Measurements from ENCODE around the gene LARP4B. TPM values are rescaled to one million over a fixed set of nuclear protein-coding genes. Genes with fewer than 3 reads are reported as not detected.

LARP4B gene
- total RNA-seq, 2 experiments from 2014 or later = 64.8 to 143 TPM

DNA sequence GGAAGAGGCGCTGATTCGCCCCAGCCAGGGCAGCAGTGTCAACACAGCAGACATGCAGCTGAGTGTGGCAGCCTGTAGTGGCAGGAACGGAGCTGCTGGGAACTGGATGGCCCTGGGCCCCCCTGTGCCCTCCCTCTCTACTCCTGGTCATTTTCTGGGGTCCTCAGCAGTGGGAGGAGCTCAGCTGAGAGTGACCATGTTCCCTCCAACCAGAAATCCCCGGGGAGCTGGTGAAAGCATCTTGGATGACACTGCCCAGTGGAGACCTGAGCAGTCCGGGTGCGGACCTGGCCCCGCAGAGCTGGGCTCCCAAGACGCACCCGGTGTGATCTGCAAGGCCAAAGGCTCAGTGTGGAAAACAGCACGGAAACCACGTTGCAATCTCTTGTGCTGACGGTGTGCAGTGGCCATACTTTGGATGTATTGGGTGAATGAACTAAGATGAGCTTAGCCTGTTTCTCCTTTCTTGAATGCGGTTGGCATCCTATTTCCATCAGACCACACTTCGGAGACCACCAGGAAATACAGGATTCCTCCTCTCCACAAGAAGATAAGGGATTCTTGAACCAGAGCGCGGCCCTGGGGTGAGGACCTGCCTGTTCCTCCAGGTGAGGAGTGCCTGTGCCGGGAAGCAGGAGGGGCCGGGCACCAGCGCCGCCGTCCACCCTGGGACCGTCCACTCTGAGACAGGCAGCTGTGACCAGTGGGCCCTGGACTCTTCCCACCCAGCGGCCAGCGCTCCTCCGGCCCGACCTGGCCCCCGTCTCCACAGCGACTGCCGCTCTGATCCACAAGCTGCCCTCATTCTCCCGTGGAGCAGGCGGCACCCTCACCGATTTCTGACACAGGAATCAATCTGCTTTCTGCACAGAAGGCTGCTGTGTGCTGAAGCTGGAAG, 148.5 kb downstream of the LARP4B start:
- no peak overlapping the region for H2AFZ ChIP-seq (ENCODE audit: low read length)
- no peaks in the 10 kb centered on the region for H3K36me3 ChIP-seq (ENCODE audit: insufficient read depth, low read length)
- BruUV-seq (replicated peaks) = no TSS peak
- ChIA-PET POLR2A (no interaction called here), CTCF (ENCODE audit: unreplicated experiment) (no interaction called here)
- no peak overlapping the region for H3K4me2 ChIP-seq (ENCODE audit: low read length)
- no peaks in the 10 kb centered on the region for H3K4me1 ChIP-seq (ENCODE audit: insufficient read depth, low read length, poor library complexity, severe bottlenecking)
- no peaks in the 10 kb centered on the region for H3K9me2 ChIP-seq (ENCODE audit: insufficient read depth, low read length)
- intact Hi-C loops (cut with micrococcal nuclease; ENCODE audit: unreplicated experiment) = no loop called here
- no peaks in the 10 kb centered on the region for H3K9me3 ChIP-seq (ENCODE audit: low read length)
- H4K20me1 ChIP-seq (ENCODE audit: insufficient read depth, low read length) = no peaks in the 10 kb centered on the region
- no peak for DNase-seq (ENCODE audit: low spot score)
- no peak overlapping the region for H3K27ac ChIP-seq (ENCODE audit: low read depth, low read length, poor library complexity, severe bottlenecking)
- no peak overlapping the region for H3K4me3 ChIP-seq (ENCODE audit: low read depth, low read length, poor library complexity, severe bottlenecking)
- no peak for TF ChIP-seq EZH2phosphoT487 (IDR thresholded peaks at IDR 0.05; ENCODE audit: borderline replicate concordance, low read depth, low read length)
- TF ChIP-seq, protein P1, sequence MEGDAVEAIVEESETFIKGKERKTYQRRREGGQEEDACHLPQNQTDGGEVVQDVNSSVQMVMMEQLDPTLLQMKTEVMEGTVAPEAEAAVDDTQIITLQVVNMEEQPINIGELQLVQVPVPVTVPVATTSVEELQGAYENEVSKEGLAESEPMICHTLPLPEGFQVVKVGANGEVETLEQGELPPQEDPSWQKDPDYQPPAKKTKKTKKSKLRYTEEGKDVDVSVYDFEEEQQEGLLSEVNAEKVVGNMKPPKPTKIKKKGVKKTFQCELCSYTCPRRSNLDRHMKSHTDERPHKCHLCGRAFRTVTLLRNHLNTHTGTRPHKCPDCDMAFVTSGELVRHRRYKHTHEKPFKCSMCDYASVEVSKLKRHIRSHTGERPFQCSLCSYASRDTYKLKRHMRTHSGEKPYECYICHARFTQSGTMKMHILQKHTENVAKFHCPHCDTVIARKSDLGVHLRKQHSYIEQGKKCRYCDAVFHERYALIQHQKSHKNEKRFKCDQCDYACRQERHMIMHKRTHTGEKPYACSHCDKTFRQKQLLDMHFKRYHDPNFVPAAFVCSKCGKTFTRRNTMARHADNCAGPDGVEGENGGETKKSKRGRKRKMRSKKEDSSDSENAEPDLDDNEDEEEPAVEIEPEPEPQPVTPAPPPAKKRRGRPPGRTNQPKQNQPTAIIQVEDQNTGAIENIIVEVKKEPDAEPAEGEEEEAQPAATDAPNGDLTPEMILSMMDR (conservative IDR thresholded peaks at IDR 0.05; ENCODE audit: low read length) = no peak
- H3K79me2 ChIP-seq (ENCODE audit: insufficient read depth, low read depth, low read length) = no peaks in the 10 kb centered on the region

DNA sequence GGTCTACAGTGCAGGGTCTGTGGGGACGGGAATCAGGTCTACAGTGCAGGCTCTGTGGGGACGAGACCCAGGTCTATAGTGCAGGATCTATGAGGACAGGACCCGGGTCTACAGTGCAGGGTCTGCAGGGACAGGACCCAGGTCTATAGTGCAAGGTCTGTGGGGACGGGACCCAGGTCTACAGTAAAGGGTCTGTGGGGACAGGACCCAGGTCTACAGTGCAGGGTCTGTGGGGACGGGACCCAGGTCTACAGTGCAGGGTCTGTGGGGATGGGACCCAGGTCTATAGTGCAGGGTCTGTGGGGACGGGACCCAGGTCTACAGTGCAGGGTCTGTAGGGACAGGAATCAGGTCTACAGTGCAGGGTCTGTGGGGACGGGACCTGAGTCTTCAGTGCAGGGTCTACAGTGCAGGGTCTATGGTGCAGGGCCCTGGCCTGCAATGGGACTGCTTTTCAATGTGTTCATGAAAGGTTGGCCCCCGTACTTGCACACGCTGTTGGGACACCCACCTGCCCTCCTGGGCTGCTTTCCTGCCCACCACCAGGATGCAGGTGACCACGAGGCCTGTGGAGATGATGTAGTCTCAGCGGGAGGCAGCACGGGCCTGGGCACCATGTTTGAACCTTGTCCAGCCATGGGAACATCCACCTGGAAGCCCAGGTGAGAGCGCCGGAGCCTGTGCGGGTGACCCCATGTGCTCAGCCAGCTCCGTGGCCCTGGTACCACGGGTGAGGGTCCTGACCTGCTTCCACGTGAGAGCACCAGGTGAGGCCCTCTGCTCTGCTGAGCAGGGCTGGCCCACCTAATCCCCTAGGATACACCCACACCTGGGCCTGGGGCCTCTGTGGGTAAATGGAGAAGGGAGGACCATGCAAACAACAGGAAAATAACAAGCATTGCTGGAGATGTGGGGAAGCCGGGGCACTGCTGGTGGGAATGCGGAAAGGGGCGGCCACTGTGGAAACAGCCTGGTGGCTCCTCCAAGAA, 150.7 kb downstream of the LARP4B start:
- POLR2A ChIA-PET = no interaction called here
- H3K4me1 ChIP-seq (ENCODE audit: insufficient read depth, low read length, poor library complexity, severe bottlenecking) = no peaks in the 10 kb centered on the region
- BruUV-seq (replicated peaks) = no TSS peak

More for the DNA sequence above, 150.7 kb downstream of the LARP4B start:
- H3K27ac ChIP-seq (ENCODE audit: low read depth, low read length, poor library complexity, severe bottlenecking) = no peak overlapping the region
- no peaks in the 10 kb centered on the region for H3K79me2 ChIP-seq (ENCODE audit: insufficient read depth, low read depth, low read length)
- H3K36me3 ChIP-seq (ENCODE audit: insufficient read depth, low read length) = no peaks in the 10 kb centered on the region
- no peaks in the 10 kb centered on the region for H3K9me3 ChIP-seq (ENCODE audit: low read length)
- H3K4me2 ChIP-seq (ENCODE audit: low read length) = no peak overlapping the region
- no peak overlapping the region for H2AFZ ChIP-seq (ENCODE audit: low read length)
- H3K4me3 ChIP-seq (ENCODE audit: low read depth, low read length, poor library complexity, severe bottlenecking) = no peak overlapping the region
- no peaks in the 10 kb centered on the region for H4K20me1 ChIP-seq (ENCODE audit: insufficient read depth, low read length)
- TF ChIP-seq, protein P1 (conservative IDR thresholded peaks at IDR 0.05; ENCODE audit: low read length) = no peak
- no peak for TF ChIP-seq EZH2phosphoT487 (IDR thresholded peaks at IDR 0.05; ENCODE audit: borderline replicate concordance, low read depth, low read length)
- no peaks in the 10 kb centered on the region for H3K9me2 ChIP-seq (ENCODE audit: insufficient read depth, low read length)
- CTCF ChIA-PET (ENCODE audit: unreplicated experiment) = no interaction called here
- intact Hi-C loops (cut with micrococcal nuclease; ENCODE audit: unreplicated experiment) = no loop called here
- DNase-seq (ENCODE audit: low spot score) = no peak

Data from OCI-LY7 (cell line).